Parietal lobe (tissue), 1 donor: ENCODE results near the gene ARHGEF26. TPM values are rescaled to one million over a fixed set of nuclear protein-coding genes. Genes with fewer than 3 reads are reported as not detected.

Source experiments
- total RNA-seq: library from RNA; depleted of rRNA; stranded (reverse); fragments of >200 nt; gene quantifications from one replicate; pipeline ENCODE4 v1.2.3, GENCODE V29; 2014

ARHGEF26 gene
- 11.9 TPM for total RNA-seq

GRCh38 chr3:154120961-154121700, at the start of gene ARHGEF26:
Gene ARHGEF26 (plus strand): TSS chr3:154121390. CDS start chr3:154121993, 603 bp downstream.

Other genes with a start within 250 kb of the ARHGEF26 start
- gene DHX36, start 203.1 kb downstream of the ARHGEF26 start, total RNA-seq = 181 TPM